H1 (cell line): ENCODE data around the gene BCL3. TPM values are rescaled to one million over a fixed set of nuclear protein-coding genes. Genes with fewer than 3 reads are reported as not detected.

Source experiments
- BACH1 ChIP-seq: IDR thresholded peaks from 2 replicates; pipeline ENCODE4 v1.6.1; 2012; ENCODE audit warnings: low read length, improper control_type of control experiment
- BRCA1 ChIP-seq: IDR thresholded peaks from 2 replicates; pipeline ENCODE4 v1.6.1; 2012; ENCODE audit warnings: low read depth, low read length, improper control_type of control experiment
- CBX8 ChIP-seq: fragments of 300-800, 300-1000 bp; sonication (generic); IDR thresholded peaks from 2 replicates; pipeline ENCODE4 v1.7.1; 2016; ENCODE audit warnings: low read depth, low read length, borderline replicate concordance
- CEBPB ChIP-seq: IDR thresholded peaks from 2 replicates; pipeline ENCODE4 v1.6.1; 2012; ENCODE audit warnings: low read depth, low read length
- EGR1 ChIP-seq: IDR thresholded peaks from 2 replicates; pipeline ENCODE4 v1.6.1; 2011; ENCODE audit warnings: low read depth, low read length, borderline replicate concordance
- EP300 ChIP-seq, 2 experiments: IDR thresholded peaks; 1 replicate in 1 of 2; 2 replicates in 1 of 2; pipeline ENCODE4 v1.6.1; 2011 to 2012; ENCODE audit warnings: low read depth in 2 of 2, low read length in 2 of 2, mild to moderate bottlenecking in 2 of 2, borderline replicate concordance in 1 of 2, inconsistent platforms in 1 of 2, moderate library complexity in 1 of 2
- EZH2 ChIP-seq: fragments of 200-600 bp; sonication (generic); IDR thresholded peaks from 2 replicates; pipeline ENCODE4 v1.7.1; 2012; ENCODE audit warnings: low read depth, mild to moderate bottlenecking, moderate library complexity, low read length, inconsistent platforms; ENCODE audit not compliant: severe bottlenecking
- GABPA ChIP-seq: IDR thresholded peaks from 2 replicates; pipeline ENCODE4 v1.6.1; 2011; ENCODE audit warnings: mild to moderate bottlenecking, low read length, moderate library complexity, borderline replicate concordance; ENCODE audit not compliant: insufficient read depth
- GTF2F1 ChIP-seq: IDR thresholded peaks from 2 replicates; pipeline ENCODE4 v1.6.1; 2012; ENCODE audit warnings: low read depth, low read length, improper control_type of control experiment, borderline replicate concordance
- HDAC6 ChIP-seq: IDR thresholded peaks from one replicate; pipeline ENCODE4 v1.7.1; 2012; ENCODE audit warnings: low read depth, mild to moderate bottlenecking, inconsistent platforms, low read length, moderate library complexity
- JUN ChIP-seq: IDR thresholded peaks from 2 replicates; pipeline ENCODE4 v1.6.1; 2011; ENCODE audit warnings: low read depth, mild to moderate bottlenecking, improper control_type of control experiment, low read length
- JUND ChIP-seq: IDR thresholded peaks from 2 replicates; pipeline ENCODE4 v1.6.1; 2011; ENCODE audit warnings: mild to moderate bottlenecking, improper control_type of control experiment, low read length
- KDM5A ChIP-seq: fragments of 200-600 bp; IDR thresholded peaks from 2 replicates; pipeline ENCODE4 v1.7.1; 2012; ENCODE audit warnings: mild to moderate bottlenecking, low read length, inconsistent platforms, mixed read lengths
- NRF1 ChIP-seq: IDR thresholded peaks from 2 replicates; pipeline ENCODE4 v1.6.1; 2011; ENCODE audit warnings: mild to moderate bottlenecking, low read depth, low read length, improper control_type of control experiment
- POLR2A ChIP-seq, 2 experiments: IDR thresholded peaks; 1 replicate in 1 of 2; 2 replicates in 1 of 2; pipeline ENCODE4 v1.6.1; 2011; ENCODE audit warnings: low read depth in 2 of 2, low read length in 2 of 2, mild to moderate bottlenecking in 2 of 2; ENCODE audit errors: control extremely low read depth in 1 of 2
- RNF2 ChIP-seq: fragments of 200-900, 300-1000 bp; sonication (generic); IDR thresholded peaks from 2 replicates; pipeline ENCODE4 v1.7.1; 2016; ENCODE audit warnings: borderline replicate concordance, low read depth, mild to moderate bottlenecking, antibody characterized with exemption, low read length; ENCODE audit not compliant: poor library complexity, severe bottlenecking; ENCODE audit errors: missing control alignments
- RXRA ChIP-seq: IDR thresholded peaks from 2 replicates; pipeline ENCODE4 v1.6.1; 2011; ENCODE audit warnings: low read depth, mild to moderate bottlenecking, low read length, moderate library complexity; ENCODE audit not compliant: insufficient read depth
- SIRT6 ChIP-seq: IDR thresholded peaks from one replicate; pipeline ENCODE4 v1.7.1; 2012; ENCODE audit warnings: low read length, inconsistent platforms
- SP1 ChIP-seq: IDR thresholded peaks from 2 replicates; pipeline ENCODE4 v1.6.1; 2011; ENCODE audit warnings: low read depth, low read length
- SP2 ChIP-seq: IDR thresholded peaks from 2 replicates; pipeline ENCODE4 v1.6.1; 2012; ENCODE audit warnings: mild to moderate bottlenecking, low read length, inconsistent platforms
- SP4 ChIP-seq: IDR thresholded peaks from 2 replicates; pipeline ENCODE4 v1.6.1; 2012; ENCODE audit warnings: low read length, inconsistent platforms
- SUZ12 ChIP-seq: fragments of 200-600 bp; sonication (generic); IDR thresholded peaks from 2 replicates; pipeline ENCODE4 v1.6.1; 2012; ENCODE audit warnings: mild to moderate bottlenecking, inconsistent platforms, low read length, moderate library complexity, mixed read lengths
- TBP ChIP-seq: IDR thresholded peaks from 2 replicates; pipeline ENCODE4 v1.6.1; 2011; ENCODE audit warnings: low read depth, low read length, improper control_type of control experiment
- polyA plus RNA-seq, 7 experiments: library from polyadenylated mRNA; depleted of rRNA in 3 of 7; stranded (reverse) in 5 of 7; unstranded in 2 of 7; fragments of >200 nt in 5 of 7; fragments of 200-250 nt in 2 of 7; gene quantifications; 1 replicate in 5 of 7; 2 replicates in 1 of 7; 4 replicates in 1 of 7; pipeline versions ENCODE4 v1.2.1 to v1.2.3, GENCODE V29; 2011 to 2013; ENCODE audit warnings: missing spikeins in 2 of 7, mixed read lengths in 2 of 7
- total RNA-seq: library from RNA; stranded (reverse); fragmentation: NEBNext Ultra II Directional; extraction: Animal tissue kit (Norgen Biotek cat#: 25700); gene quantifications from 2 replicates; pipeline ENCODE4 v1.2.1, GENCODE V29; 2021

BCL3 gene
- total and polyA plus RNA-seq, 2 of the 8 experiments (the other 6 are each of a cell fraction or from before 2014, with no cell fraction given), result 0.88 to 2.4 TPM

- TF ChIP-seq BRCA1 (no peak), SUZ12 (no peak), EGR1 (no peak), JUND (no peak), EP300 (IDR thresholded peaks at IDR 0.05; ENCODE audit: borderline replicate concordance in 1 of 2, low read depth in 2 of 2, low read length in 2 of 2) (peak in 1 of 2 experiments; percentile 55; a peak in 1 of 3 replicates), SP1 (peak; percentile 78; the same call in 1 of the 2 replicates), JUN (no peak), RXRA (no peak), SP2 (no peak), GABPA (no peak), KDM5A (no peak), SIRT6 (no peak), TBP (peak; percentile 34; the same call in 1 of the 2 replicates), HDAC6 (no peak), NRF1 (no peak), GTF2F1 (no peak), BACH1 (no peak), SP4 (no peak), EZH2 (no peak), CBX8 (no peak), POLR2A (IDR thresholded peaks at IDR 0.05; ENCODE audit: control extremely low read depth in 1 of 2, low read depth in 2 of 2, low read length in 2 of 2) (peak in 1 of 2 experiments; percentile 72; a peak in 2 of 3 replicates), CEBPB (no peak), RNF2 (no peak)
Measured at GRCh38 chr19:44718441-44719261, 29.9 kb upstream of the BCL3 start (continued).
